NCI-H1694 treated with DMSO at 0.1 percent for 48 hours (cell line): ENCODE data around the gene CNNM3.

Experiments used
- DNase-seq: peaks from one replicate; lab custom pipeline; 2025; lab: John Stamatoyannopoulos, UW

The CNNM3 gene

GRCh38 chr2:96819128-96819875 is 3.2 kb downstream of the CNNM3 start:
- no peak for DNase-seq

GRCh38 chr2:96819876-96820511 is 3.9 kb downstream of the CNNM3 start:
- no peak for DNase-seq

DNA sequence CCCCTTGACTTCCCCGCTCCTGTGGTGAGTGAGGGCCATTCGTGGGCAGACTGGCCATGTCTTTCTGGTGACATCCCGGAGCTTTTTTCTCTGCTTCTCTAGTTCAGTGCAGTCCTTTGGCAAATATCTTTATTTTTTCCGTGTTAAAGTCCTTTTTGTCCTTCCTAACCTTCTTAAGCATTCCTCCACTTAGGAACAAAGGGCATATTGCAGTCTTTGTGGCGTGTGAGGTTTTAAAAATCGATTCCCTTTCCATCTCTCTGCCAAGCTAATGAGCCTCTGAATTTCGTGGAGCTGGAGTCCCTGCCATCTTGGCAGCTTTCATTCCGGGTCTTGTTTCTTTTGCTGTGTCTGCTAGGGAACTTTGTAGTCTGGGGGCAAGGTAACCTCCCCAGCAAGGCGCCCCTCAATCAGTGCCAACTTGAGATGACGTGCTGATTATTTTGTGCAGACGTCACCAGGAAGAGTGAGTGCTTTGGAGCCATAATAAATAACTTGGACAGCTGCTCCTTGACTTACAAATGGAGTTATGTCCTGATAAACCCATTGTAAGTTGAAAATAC is 5.1 kb downstream of the CNNM3 start:
- DNase-seq: no peak

DNA sequence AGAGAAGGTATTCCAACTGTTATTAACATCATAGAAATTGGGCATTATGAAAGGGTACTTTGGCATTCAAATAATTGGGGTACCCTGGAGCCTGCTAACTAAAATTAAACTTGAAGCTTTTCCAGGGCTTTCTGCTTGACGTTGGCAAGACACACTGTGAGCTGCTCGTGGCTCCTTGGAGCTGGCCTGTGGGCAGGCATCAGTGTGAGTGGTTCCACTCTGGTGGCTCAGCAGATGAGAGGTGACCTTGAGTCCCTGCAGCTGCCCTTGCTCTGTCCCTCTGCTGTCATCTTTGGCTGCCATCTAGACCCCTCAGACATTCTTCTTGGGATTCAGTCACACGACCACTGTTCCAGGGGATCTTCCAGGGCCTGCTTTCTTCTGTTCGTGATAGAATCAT is 6.7 kb downstream of the CNNM3 start:
- DNase-seq: no peak

- no peak for DNase-seq
These were observed 7.1 kb downstream of the CNNM3 start for GRCh38 chr2:96823198-96823597.

GRCh38 chr2:96824079-96824870 is 8.2 kb downstream of the CNNM3 start:
- no peak for DNase-seq

- DNase-seq: no peak
These were observed 9.0 kb downstream of the CNNM3 start for GRCh38 chr2:96825057-96825456.

GRCh38 chr2:96826546-96827278 is 10.6 kb downstream of the CNNM3 start:
- no peak for DNase-seq

DNA sequence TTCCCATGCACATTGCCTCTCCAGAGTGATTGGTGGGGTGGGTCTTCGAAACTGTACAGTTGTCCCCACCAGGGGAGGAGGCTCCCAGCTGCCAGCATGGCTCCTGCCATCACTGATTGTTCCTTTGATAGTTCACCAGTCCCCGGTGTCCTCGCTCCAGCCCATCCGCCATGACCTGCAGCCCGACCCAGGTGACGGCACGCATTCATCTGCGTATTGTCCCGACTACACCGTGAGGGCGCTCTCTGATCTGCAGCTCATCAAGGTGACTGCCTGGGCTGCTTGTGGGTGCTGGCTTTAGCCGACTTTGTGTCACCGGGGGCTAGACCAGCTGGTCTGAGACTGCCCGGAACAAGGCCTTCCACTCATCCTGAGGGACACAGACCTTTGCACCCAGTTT is 12.4 kb downstream of the CNNM3 start:
- DNase-seq: no peak

- no peak for DNase-seq
These were observed 12.8 kb downstream of the CNNM3 start for GRCh38 chr2:96828874-96829273.

DNA sequence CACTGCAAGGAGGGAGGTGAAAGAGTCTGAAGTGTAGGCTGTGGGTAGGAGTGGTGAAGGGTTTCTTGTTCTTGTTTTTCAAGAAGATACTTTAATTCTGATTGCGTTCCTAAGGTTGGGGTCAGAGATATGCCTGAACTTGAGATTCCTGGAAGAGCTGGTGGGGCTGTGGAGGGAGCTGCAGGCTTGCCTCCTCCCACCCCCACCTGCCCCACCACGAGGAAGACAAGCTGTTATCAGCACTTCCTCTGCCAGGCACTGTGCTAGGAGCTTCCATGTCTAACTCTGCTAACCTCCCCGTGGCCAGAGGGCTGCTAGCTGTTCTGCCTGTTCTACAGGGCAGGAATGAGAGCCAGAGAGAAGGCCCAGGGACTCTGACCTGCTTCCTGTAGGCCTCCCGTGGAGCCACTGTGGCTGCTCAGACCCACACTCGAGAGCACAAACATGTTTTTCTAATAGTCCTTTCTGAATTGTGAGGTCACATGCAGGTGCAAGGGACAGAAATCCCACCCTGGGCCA is 14.0 kb downstream of the CNNM3 start:
- no peak for DNase-seq

DNA sequence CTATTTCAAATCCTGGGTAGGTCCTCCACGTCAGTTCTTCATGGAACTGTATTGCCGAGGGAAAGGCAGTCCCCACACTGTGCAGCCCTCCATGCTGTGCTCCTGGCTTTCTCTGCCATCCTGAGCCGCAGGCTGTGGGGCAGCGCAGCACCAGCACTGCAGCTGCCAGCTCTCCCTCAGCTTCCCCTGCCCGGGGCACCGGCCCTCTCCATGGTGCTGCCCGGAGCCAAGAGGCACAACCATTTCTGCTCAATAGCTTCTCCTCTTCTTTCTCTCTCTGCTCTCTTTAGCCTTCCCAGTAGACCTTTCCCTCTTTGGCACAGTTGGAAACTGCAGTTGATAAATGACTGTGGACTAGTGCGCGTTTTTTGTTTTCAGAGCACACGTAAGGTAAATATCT is 15.6 kb downstream of the CNNM3 start:
- DNase-seq: no peak

DNA sequence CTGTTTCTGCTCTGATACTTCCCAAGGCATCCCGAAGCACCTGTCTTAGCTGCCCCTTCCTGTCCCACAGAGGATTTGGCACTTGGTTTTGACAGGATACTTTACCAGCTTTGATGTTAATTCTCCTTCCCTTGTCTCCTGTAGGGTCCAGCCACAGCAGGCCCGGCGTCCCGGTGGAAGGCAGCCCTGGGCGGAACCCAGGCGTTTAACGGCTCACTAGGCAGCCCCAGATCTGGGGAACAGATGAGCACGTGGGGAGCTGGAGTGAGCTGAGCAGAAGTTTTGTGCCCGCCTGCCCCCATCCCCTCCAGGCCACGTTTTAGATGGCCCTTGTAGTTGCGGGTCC is 16.3 kb downstream of the CNNM3 start:
- no peak for DNase-seq

DNA sequence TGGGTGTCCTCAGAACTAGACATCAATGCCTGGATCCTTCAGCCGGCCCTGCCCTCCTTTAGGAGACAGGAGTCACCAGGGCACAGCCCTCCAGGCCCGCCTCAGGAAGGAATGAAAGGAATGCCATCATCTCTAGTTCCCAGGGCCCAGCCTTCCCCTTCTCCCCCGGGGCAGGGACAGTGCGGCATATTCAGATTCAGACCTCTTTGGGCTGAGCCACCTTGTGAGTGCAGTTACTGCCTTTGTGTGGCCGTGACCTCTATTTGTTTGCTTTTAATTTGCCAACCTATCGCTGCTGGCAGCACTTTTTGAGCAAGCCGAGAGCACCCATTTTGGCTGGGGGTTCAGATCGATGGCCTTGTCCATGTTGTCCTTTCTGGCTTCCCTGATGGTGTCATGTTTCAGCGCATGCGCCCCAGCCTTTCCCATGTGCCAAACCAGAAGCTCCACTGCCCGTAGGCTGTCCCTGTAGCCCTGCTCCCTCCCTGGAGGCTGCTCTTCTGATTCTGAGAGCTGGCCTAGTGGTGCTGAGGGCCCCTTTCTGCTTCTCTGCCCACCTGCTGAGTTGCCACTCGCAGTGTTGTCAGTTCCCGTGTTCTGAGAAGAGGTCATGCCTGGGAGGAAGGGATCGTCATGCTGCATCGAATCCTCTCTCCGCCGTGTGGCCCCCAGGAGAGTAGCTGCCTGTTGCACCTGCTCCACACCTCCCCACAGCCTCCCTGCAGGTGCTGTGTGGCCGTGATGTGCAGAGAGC is 16.9 kb downstream of the CNNM3 start:
- no peak for DNase-seq

GRCh38 chr2:96835830-96836229 is 19.8 kb downstream of the CNNM3 start:
- no peak for DNase-seq

GRCh38 chr2:96837575-96837974 is 21.5 kb downstream of the CNNM3 start:
- DNase-seq: no peak

DNA sequence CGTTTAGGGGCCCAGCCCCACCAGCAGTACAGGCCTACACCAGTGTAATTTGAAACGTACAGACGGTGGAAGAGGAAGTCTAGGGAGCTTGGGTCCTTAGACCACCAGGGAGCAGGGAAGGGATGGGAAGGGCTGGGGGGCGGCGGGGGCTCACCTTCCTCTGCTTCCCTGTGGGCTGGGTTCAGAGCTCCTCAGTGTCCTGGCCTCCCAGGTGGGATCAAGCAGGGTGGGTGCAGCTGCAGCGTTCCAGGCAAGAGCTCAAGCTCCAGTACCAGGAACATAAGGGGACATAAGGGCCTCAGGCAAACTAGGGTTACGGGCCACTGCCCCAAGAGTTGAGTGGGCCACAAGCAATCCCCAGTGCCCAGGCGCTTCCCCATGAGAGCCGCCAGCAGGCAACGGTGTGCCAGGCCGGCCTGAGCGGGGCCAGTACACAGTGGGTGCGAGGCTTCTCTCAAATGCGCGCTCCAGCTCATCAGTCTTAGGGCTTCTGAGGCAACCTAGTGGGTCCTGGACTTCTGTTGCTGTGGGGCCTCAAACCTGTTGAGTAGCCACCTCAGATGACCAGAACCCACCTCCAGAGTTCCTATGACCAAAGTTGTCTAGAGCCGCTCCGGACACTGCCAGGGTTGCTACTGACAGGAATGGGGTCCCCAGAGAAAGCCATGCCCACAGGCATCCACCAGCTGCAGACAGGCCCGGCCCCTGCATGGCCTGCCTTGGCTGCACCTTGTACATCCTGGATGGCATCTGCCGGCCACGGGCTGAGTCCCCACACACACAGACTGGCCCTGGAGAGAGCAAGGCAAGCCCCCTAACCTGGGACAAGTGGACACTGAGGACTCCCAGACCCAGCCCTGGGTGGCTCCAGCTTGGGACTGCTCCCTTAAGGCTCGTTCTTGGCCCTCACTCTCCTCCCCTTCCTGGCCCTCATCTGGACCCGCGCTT is 22.6 kb downstream of the CNNM3 start:
- DNase-seq: no peak

DNA sequence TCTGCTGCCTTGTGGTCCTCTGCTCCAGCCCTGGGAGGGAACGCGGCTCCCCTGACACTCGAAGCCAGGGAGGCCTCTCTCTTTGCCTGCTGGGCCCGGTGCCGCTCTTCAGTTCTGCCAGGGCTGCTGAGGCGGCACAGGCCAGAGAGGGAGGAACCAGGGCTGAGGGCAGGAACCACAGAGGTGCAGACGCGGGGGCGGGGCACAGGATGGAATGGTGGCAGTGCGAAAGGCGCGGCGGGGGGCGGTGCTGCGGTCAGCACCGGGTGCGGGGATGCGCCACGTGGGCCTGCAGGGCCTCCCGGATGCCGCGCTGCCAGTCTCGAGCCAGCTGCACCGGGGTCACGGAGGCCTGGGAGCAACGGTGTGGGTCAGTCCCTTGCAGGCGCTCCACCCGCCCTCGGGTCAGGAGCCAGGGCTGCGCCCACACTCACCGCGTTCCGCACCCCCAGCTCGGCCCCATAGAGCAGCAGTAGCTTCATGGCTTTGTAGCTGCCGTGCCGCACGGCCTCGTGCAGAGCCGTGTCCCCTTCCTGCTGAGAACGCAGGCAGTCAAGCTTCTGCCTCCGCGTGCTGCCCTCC is 23.3 kb downstream of the CNNM3 start:
- DNase-seq: no peak
